GM21529 (cell line): ENCODE data around the gene TMEM41B.
"Not testable (repeated sequence)": the region's sequence is repeated elsewhere in the genome, so short reads cannot be mapped to it uniquely, and the experiment has no call there.

ENCODE experiments used
- ATAC-seq: cut with Tn5 transposase; IDR thresholded peaks from one replicate; pipeline ENCODE4 v1.9.1; 2021; ENCODE audit not compliant: unreplicated experiment

TMEM41B gene

GRCh38 chr11:9263840-9264315 lies 50.5 kb downstream of the TMEM41B start:
- ATAC-seq: peak; percentile 66

- not testable (repeated sequence) for ATAC-seq
Observed at GRCh38 chr11:9260838-9261146, 53.6 kb downstream of the TMEM41B start.

GRCh38 chr11:9259981-9260837 lies 54.2 kb downstream of the TMEM41B start:
- no peak for ATAC-seq

GRCh38 chr11:9258279-9258678 lies 56.1 kb downstream of the TMEM41B start:
- not testable (repeated sequence) for ATAC-seq

- no peak for ATAC-seq
Observed at GRCh38 chr11:9254416-9254815, 60.0 kb downstream of the TMEM41B start.

GRCh38 chr11:9253086-9253485 lies 61.3 kb downstream of the TMEM41B start:
- no peak for ATAC-seq

- no peak for ATAC-seq
Observed at GRCh38 chr11:9251311-9251710, 63.1 kb downstream of the TMEM41B start.

- peak; percentile 89 for ATAC-seq
Observed at GRCh38 chr11:9250139-9250582, 64.2 kb downstream of the TMEM41B start.

- ATAC-seq: no peak
Observed at GRCh38 chr11:9249252-9249651, 65.1 kb downstream of the TMEM41B start.

GRCh38 chr11:9247863-9248262 lies 66.5 kb downstream of the TMEM41B start:
- ATAC-seq: no peak

- not testable (repeated sequence) for ATAC-seq
Observed at GRCh38 chr11:9236242-9236641, 78.2 kb downstream of the TMEM41B start.

- ATAC-seq: no peak
Observed at GRCh38 chr11:9232482-9232881, 81.9 kb downstream of the TMEM41B start.

GRCh38 chr11:9231848-9232177 lies 82.6 kb downstream of the TMEM41B start:
- ATAC-seq: no peak
